ENCODE data around the gene PCBP1.

DNA sequence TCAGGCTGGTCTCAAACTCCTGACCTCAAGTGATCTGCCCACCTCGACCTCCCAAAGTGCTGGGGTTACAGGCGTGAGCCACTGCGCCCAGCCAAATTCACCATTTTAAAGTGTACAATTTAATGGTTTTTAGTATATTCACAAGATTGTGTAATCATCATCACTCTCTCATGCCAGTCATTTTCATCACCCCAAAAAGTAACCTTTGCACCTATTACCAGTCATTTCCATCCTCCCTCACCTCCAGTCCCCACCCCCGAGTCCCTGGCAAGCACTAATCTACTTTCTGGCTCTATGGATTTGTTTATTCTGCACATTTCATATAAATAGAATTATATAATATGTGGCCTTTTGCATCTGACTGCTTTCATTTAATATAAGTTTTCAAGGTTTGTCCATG, 10.8 kb downstream of the PCBP1 start:
- TF ChIP-seq, protein P1, sequence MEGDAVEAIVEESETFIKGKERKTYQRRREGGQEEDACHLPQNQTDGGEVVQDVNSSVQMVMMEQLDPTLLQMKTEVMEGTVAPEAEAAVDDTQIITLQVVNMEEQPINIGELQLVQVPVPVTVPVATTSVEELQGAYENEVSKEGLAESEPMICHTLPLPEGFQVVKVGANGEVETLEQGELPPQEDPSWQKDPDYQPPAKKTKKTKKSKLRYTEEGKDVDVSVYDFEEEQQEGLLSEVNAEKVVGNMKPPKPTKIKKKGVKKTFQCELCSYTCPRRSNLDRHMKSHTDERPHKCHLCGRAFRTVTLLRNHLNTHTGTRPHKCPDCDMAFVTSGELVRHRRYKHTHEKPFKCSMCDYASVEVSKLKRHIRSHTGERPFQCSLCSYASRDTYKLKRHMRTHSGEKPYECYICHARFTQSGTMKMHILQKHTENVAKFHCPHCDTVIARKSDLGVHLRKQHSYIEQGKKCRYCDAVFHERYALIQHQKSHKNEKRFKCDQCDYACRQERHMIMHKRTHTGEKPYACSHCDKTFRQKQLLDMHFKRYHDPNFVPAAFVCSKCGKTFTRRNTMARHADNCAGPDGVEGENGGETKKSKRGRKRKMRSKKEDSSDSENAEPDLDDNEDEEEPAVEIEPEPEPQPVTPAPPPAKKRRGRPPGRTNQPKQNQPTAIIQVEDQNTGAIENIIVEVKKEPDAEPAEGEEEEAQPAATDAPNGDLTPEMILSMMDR (IDR thresholded peaks at IDR 0.05): no peak
- TF ChIP-seq POLR2AphosphoS5 (IDR thresholded peaks at IDR 0.05): no peak
- TF ChIP-seq POLR2A (IDR thresholded peaks at IDR 0.05): no peak
- TF ChIP-seq EP300 (IDR thresholded peaks at IDR 0.05): no peak
